Measurements from ENCODE around the gene CCDC197.

DNA sequence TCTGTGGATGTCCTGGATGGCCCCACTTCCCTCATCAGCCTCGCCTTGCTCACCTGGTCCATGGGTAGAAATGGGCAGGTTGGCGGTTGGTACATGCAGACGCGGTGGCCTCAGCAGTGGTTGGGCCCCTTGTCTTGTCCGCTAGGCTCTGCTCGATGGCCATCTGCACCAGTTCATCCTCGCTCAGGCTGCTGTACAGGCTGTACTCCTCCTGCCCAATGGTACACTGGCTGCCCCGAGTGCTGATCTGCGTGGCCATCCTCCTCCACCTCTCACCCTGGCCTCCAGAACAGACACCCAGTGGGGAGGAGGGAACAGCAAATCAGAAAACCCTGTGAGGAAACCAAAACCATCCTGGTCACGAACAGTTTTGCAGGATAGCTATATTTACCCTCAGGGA, 32.8 kb upstream of the CCDC197 start:
- TF ChIP-seq GATA2 (IDR thresholded peaks at IDR 0.05; ENCODE audit: low read depth, low read length) (no peak), GATA3 (IDR thresholded peaks at IDR 0.05; ENCODE audit: low read depth, low read length) (no peak)
